Right lobe of liver (tissue), 4 donors: ENCODE data around the gene SSH2.

Experiments used
- POLR2A ChIP-seq: fragments of 450-650 bp; IDR thresholded peaks from one replicate; pipeline ENCODE4 v1.6.1; 2017; ENCODE audit warnings: antibody characterized with exemption, mild to moderate bottlenecking
- TF ChIP-seq, protein P1 (sequence below), 4 donors: fragments of 200-600 bp in 3 of 4; fragments of 450-650 bp in 1 of 4; IDR thresholded peaks; one replicate each; pipeline versions ENCODE4 v1.5.1 to v1.8.0; 2016 to 2022; ENCODE audit warnings: antibody characterized with exemption in 4 of 4, mild to moderate bottlenecking in 2 of 4
- donor health status: DM: no; HTN: no; CAD: no.
- donor health status: DM: no; HTN: no; CAD: no.
- donor health status: DM: no; HTN: yes; CAD: no.

DNA sequence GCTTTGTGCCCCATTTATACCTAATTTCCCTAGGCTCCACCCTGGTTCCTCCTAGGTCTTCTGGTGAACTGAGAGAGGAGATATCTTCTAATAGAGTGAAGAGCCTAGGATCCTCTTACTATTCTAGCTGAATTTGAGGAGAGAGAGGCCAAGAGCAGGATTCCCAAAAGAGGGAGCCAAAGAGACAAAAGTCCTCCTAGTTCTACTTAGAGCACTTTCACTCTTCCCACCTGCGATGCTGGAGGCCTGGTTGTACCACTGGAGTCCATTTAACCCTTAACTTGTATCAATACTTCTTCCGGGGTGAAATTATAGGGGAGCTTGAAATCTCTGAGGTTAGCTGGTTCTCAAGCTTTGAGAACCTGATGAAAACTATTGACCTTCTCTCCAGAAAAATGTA lies 3.4 kb upstream of the SSH2 start:
- TF ChIP-seq, protein P1, sequence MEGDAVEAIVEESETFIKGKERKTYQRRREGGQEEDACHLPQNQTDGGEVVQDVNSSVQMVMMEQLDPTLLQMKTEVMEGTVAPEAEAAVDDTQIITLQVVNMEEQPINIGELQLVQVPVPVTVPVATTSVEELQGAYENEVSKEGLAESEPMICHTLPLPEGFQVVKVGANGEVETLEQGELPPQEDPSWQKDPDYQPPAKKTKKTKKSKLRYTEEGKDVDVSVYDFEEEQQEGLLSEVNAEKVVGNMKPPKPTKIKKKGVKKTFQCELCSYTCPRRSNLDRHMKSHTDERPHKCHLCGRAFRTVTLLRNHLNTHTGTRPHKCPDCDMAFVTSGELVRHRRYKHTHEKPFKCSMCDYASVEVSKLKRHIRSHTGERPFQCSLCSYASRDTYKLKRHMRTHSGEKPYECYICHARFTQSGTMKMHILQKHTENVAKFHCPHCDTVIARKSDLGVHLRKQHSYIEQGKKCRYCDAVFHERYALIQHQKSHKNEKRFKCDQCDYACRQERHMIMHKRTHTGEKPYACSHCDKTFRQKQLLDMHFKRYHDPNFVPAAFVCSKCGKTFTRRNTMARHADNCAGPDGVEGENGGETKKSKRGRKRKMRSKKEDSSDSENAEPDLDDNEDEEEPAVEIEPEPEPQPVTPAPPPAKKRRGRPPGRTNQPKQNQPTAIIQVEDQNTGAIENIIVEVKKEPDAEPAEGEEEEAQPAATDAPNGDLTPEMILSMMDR (IDR thresholded peaks at IDR 0.05), result peak in 3 of 4 donors; percentile 24 to 32 (median 30)
- TF ChIP-seq POLR2A, result no peak
